Spleen (tissue), 7 donors: ENCODE results near the gene TC2N.

Experiments used
- CTCF ChIP-seq, 11 experiments: fragments of 200-600 bp in 7 of 11; fragments of 450-650 bp in 4 of 11; sonication (generic) in 4 of 11; IDR thresholded peaks in 8 of 11; conservative IDR thresholded peaks in 3 of 11; 1 replicate in 7 of 11; 2 replicates in 4 of 11; pipeline versions ENCODE4 v1.4.0 to v1.8.0; 2016 to 2021; ENCODE audit warnings: antibody characterized with exemption in 11 of 11, inconsistent platforms in 4 of 11, mild to moderate bottlenecking in 1 of 11
- POLR2AphosphoS5 ChIP-seq, 3 donors: sonication (generic); formaldehyde crosslinking; IDR thresholded peaks; one replicate each; pipeline ENCODE4 v1.5.1; 2017; ENCODE audit warnings: antibody characterized with exemption in 3 of 3
- donor health status: DM: no; HTN: no; CAD: no; lungs with moderate emphysema.
- donor health status: DM: no; HTN: no; CAD: no.
- donor health status: DM: no; HTN: no; CAD: no.

- TF ChIP-seq CTCF (IDR thresholded peaks at IDR 0.05 in 8 of 11, conservative IDR thresholded peaks at IDR 0.05 in 3 of 11) (no peak), POLR2AphosphoS5 (IDR thresholded peaks at IDR 0.05) (no peak)
Observed at GRCh38 chr14:91877376-91877915, 10.1 kb upstream of the TC2N start.
